HepG2 (cell line): ENCODE data around the gene STYX. TPM values are rescaled to one million over a fixed set of nuclear protein-coding genes. Genes with fewer than 3 reads are reported as not detected.

Experiments used
- ATAC-seq: fragments of 200-7000 bp; cut with Tn5 transposase; 3 replicates; pipeline ENCODE4 v1.9.1; 2020; ENCODE audit warnings: mild to moderate bottlenecking, moderate library complexity
- BruUV-seq: library from RNA; stranded (reverse); fragments of 400-500 nt; replicated peaks from 2 replicates; lab custom pipeline; 2021; lab: Mats Ljungman, UMichigan
- CTCF ChIA-PET: fragments of 300-600 bp; formaldehyde crosslinking; extraction: SDS; loops from one replicate; lab custom pipeline; 2021; ENCODE audit warnings: low total read pairs, inconsistent platforms, low intra/inter-chr PET ratio; lab: Yijun Ruan, JAX
- POLR2A ChIA-PET: fragments of 350-600 bp; sonication (Branson Sonifier 250); formaldehyde crosslinking; loops from one replicate; lab custom pipeline; 2020; ENCODE audit warnings: antibody characterized with exemption, inconsistent platforms; lab: Yijun Ruan, JAX
- DNase-seq: peaks from one replicate; pipeline ENCODE4 v3.0.0-alpha.2; 2015; ENCODE audit warnings: low spot score
- FAIRE-seq: peaks from 3 replicates; lab custom pipeline; 2011; peaks lifted over from hg19 to GRCh38; lab: Jason Lieb, UNC
- H2AFZ ChIP-seq: one replicate; pipeline ENCODE4 v1.6.1; 2011; ENCODE audit warnings: low read length, inconsistent platforms
- H3K27ac ChIP-seq: fragments of 300-600 bp; 3 replicates; pipeline ENCODE4 v1.8.0; 2011; ENCODE audit warnings: mixed run types, mild to moderate bottlenecking, mixed read lengths, low read length, inconsistent platforms; ENCODE audit not compliant: insufficient read depth; ENCODE audit errors: extremely low read length
- H3K27me3 ChIP-seq, 2 experiments: fragments of 200-600 bp in 1 of 2; 2 replicates in 1 of 2; 3 replicates in 1 of 2; pipeline versions ENCODE4 v1.6.0 to v1.8.0; 2011; ENCODE audit warnings: low read length in 2 of 2, mild to moderate bottlenecking in 2 of 2, moderate library complexity in 2 of 2, inconsistent platforms in 1 of 2; ENCODE audit not compliant: insufficient read depth in 2 of 2, control insufficient read depth in 1 of 2
- H3K36me3 ChIP-seq, 2 experiments: fragments of 200-600 bp in 1 of 2; replicated peaks in 1 of 2; 2 replicates in 1 of 2; 3 replicates in 1 of 2; pipeline versions ENCODE4 v1.5.1 to v1.8.0; 2011; ENCODE audit warnings: low read length in 2 of 2, inconsistent platforms in 1 of 2; ENCODE audit not compliant: insufficient read depth in 2 of 2, control insufficient read depth in 1 of 2
- H3K4me1 ChIP-seq: 2 replicates; pipeline ENCODE4 v1.5.1; 2012; ENCODE audit warnings: low read length, inconsistent platforms; ENCODE audit not compliant: insufficient read depth
- H3K4me2 ChIP-seq: 2 replicates; pipeline ENCODE4 v1.6.0; 2011; ENCODE audit warnings: low read depth, low read length, inconsistent platforms
- H3K4me3 ChIP-seq, 3 experiments: fragments of 200-600 bp in 1 of 3; sonication (generic), shearing (Covaris generic) in 1 of 3; replicated peaks in 1 of 3; 2 replicates each; pipeline ENCODE4 v1.5.1; 2011 to 2016; ENCODE audit warnings: low read length in 3 of 3, inconsistent platforms in 2 of 3, low read depth in 2 of 3, mild to moderate bottlenecking in 2 of 3, control low read depth in 1 of 3, mixed read lengths in 1 of 3; ENCODE audit not compliant: insufficient read depth in 1 of 3
- H3K79me2 ChIP-seq: one replicate; pipeline ENCODE4 v1.6.1; 2011; ENCODE audit warnings: low read length, inconsistent platforms; ENCODE audit not compliant: insufficient read depth
- H3K9ac ChIP-seq: 2 replicates; pipeline ENCODE4 v1.6.0; 2011; ENCODE audit warnings: mild to moderate bottlenecking, low read depth, low read length, inconsistent platforms; ENCODE audit not compliant: insufficient read depth
- H3K9me3 ChIP-seq: 2 replicates; pipeline ENCODE4 v1.5.1; 2012; ENCODE audit warnings: mild to moderate bottlenecking, low read length
- H4K20me1 ChIP-seq: 2 replicates; pipeline ENCODE4 v1.6.0; 2011; ENCODE audit warnings: inconsistent platforms, mild to moderate bottlenecking, low read length, moderate library complexity; ENCODE audit not compliant: insufficient read depth
- ATM ChIP-seq: fragments of 450-650 bp; IDR thresholded peaks from 2 replicates; pipeline ENCODE4 v1.7.1; 2017; ENCODE audit warnings: mild to moderate bottlenecking, borderline replicate concordance
- BRD4 ChIP-seq: sonication (generic); formaldehyde crosslinking; IDR thresholded peaks from 2 replicates; pipeline ENCODE4 v1.4.0; 2020; ENCODE audit warnings: missing genetic modification reagents
- CBX5 ChIP-seq: sonication (generic); formaldehyde crosslinking; IDR thresholded peaks from 2 replicates; pipeline ENCODE4 v1.4.0; 2020; ENCODE audit warnings: missing genetic modification reagents, borderline replicate concordance
- FOXK2 ChIP-seq: fragments of 450-650 bp; IDR thresholded peaks from 2 replicates; pipeline ENCODE4 v1.6.1; 2016
- MEIS1 ChIP-seq: sonication (generic); formaldehyde crosslinking; IDR thresholded peaks from 2 replicates; pipeline ENCODE4 v1.9.0; 2021; ENCODE audit warnings: mild to moderate bottlenecking, missing genetic modification reagents, moderate library complexity, borderline replicate concordance
- NAIF1 ChIP-seq: sonication (generic); formaldehyde crosslinking; IDR thresholded peaks from 2 replicates; pipeline ENCODE4 v1.5.0; 2020; ENCODE audit warnings: mild to moderate bottlenecking, missing genetic modification reagents, borderline replicate concordance
- NFE2L2 ChIP-seq: fragments of 150-350 bp; IDR thresholded peaks from 2 replicates; pipeline ENCODE4 v1.6.1; 2014; ENCODE audit warnings: low read length
- SAP130 ChIP-seq: IDR thresholded peaks from 2 replicates; pipeline ENCODE4 v1.6.1; 2016; ENCODE audit warnings: low read depth
- SOX6 ChIP-seq, 2 experiments: fragments of 450-650 bp in 1 of 2; sonication (generic) in 1 of 2; formaldehyde crosslinking in 1 of 2; IDR thresholded peaks; 2 replicates each; pipeline versions ENCODE4 v1.4.0 to v1.6.1; 2017 to 2020; ENCODE audit warnings: antibody characterized with exemption in 1 of 2, mild to moderate bottlenecking in 1 of 2, missing genetic modification reagents in 1 of 2
- SP2 ChIP-seq: sonication (generic); formaldehyde crosslinking; IDR thresholded peaks from 2 replicates; pipeline ENCODE4 v1.5.1; 2020; ENCODE audit warnings: mild to moderate bottlenecking, missing genetic modification reagents
- TEAD3 ChIP-seq: optimal IDR thresholded peaks from 2 replicates; pipeline ENCODE3; 2016; ENCODE audit warnings: borderline replicate concordance
- ZFP41 ChIP-seq: sonication (generic); formaldehyde crosslinking; IDR thresholded peaks from 2 replicates; pipeline ENCODE4 v1.4.0; 2020; ENCODE audit warnings: mild to moderate bottlenecking, missing genetic modification reagents, borderline replicate concordance
- ZNF121 ChIP-seq: sonication (generic); formaldehyde crosslinking; IDR thresholded peaks from 2 replicates; pipeline ENCODE4 v1.5.0; 2020; ENCODE audit warnings: mild to moderate bottlenecking, missing genetic modification reagents
- ZNF468 ChIP-seq: sonication (generic); formaldehyde crosslinking; IDR thresholded peaks from 2 replicates; pipeline ENCODE4 v1.8.0; 2022; ENCODE audit warnings: mild to moderate bottlenecking, moderate library complexity, missing genetic modification reagents
- ZNF572 ChIP-seq: sonication (generic); formaldehyde crosslinking; IDR thresholded peaks from 2 replicates; pipeline ENCODE4 v1.5.1; 2020; ENCODE audit warnings: mild to moderate bottlenecking, missing genetic modification reagents
- WGBS: methylation state at CpG from one replicate; pipeline ENCODE4 v1.1.6; 2017; ENCODE audit warnings: low lambda C conversion rate; 5-methylcytosine and 5-hydroxymethylcytosine counted together
- in situ Hi-C: cut with HindIII; loops from 2 replicates; pipeline ENCODE4 v1.10.0; 2017; ENCODE audit warnings: low pct_unique_long_range_greater_than_20kb; ENCODE audit not compliant: extremely low pct_ligation_motif_present
- intact Hi-C: fragments of 100-400 bp; cut with micrococcal nuclease; formaldehyde crosslinking; loops from one replicate; pipeline ENCODE4 v1.10.0; 2022; ENCODE audit not compliant: unreplicated experiment
- polyA plus RNA-seq, 8 experiments: library from polyadenylated mRNA; depleted of rRNA in 3 of 8; stranded (reverse) in 7 of 8; unstranded in 1 of 8; fragments of >200 nt; fragmentation: Illumina TruSeq in 4 of 8; extraction: Trizol in 4 of 8; gene quantifications; 2 replicates each; pipeline versions ENCODE4 v1.2.1 to v1.2.3, GENCODE V29; 2011 to 2016; ENCODE audit warnings: low read depth in 4 of 8, missing spikeins in 1 of 8, mixed read lengths in 1 of 8; ENCODE audit not compliant: insufficient read depth in 1 of 8
- total RNA-seq, 5 experiments: library from RNA; depleted of rRNA; stranded (reverse); fragments of >200 nt; fragmentation: Illumina TruSeq; extraction: Trizol; gene quantifications; 2 replicates each; pipeline ENCODE4 v1.2.3, GENCODE V29; 2016; ENCODE audit warnings: low read depth in 1 of 5

Gene STYX
- total and polyA plus RNA-seq, 2 of the 13 experiments (the other 11 are each of a cell fraction or from before 2014, with no cell fraction given): 6.6 to 10.9 TPM

DNA sequence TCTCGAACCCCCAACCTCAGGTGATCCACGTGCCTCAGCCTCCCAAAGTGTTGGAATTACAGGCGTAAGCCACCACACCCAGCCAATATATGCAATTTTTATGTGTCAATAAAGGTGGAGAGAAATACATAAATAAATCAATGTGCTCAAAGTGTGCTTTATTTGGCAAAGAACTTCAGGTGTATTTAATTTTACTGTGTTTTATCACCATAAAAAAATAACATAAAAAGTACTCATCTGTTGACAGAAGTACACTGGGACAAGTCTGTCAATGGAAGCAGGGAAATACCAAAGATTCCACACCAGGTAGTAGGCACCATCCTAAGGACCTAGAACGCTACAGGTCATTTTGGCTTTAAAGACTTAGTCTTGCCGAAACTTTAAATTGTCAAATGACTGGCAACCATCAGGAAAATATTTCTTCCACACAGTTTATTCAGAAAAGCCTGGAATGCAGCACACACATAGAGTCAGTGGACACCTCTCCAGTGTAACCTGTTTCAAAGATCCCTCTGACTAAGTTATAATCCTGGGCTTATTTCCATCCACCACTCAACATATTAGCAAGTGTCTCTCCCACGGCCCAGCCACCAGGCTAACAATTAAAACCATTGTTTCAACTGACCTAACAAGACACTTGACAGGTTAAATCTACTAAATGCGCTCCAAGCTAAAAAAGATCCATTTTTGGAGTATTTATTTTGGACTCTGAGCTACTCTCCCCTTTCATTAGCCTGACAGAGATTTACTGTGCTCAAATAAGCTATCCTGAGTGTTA is 38.8 kb upstream of the STYX start:
- no peak overlapping the region for H3K9ac ChIP-seq
- FAIRE-seq: no peak
- no peak for ATAC-seq
- no peaks in the 10 kb centered on the region for H3K36me3 ChIP-seq
- 0 out of 2 replicates have a peak, but pooled peaks have one; percentile 10 for TF ChIP-seq SAP130
- no peak for TF ChIP-seq SOX6 (IDR thresholded peaks at IDR 0.05)
- TF ChIP-seq SOX6 (CRISPR knock-in tag; IDR thresholded peaks at IDR 0.05): no peak
- no peak for TF ChIP-seq MEIS1 (CRISPR knock-in tag)
- TF ChIP-seq ZFP41: no peak
- TF ChIP-seq ZNF572 (CRISPR knock-in tag): no peak
- no peak for TF ChIP-seq BRD4
- TF ChIP-seq CBX5 (CRISPR knock-in tag): no peak
- no peak for TF ChIP-seq ATM
- TF ChIP-seq FOXK2: no peak
- peak; percentile 50 for TF ChIP-seq TEAD3 (CRISPR knock-in tag)
- TF ChIP-seq NFE2L2: no peak
- no peak for TF ChIP-seq ZNF121 (CRISPR knock-in tag)
- TF ChIP-seq ZNF468: no peak
- TF ChIP-seq SP2 (CRISPR knock-in tag): no peak
- no peak for TF ChIP-seq NAIF1 (CRISPR knock-in tag)
- H4K20me1 ChIP-seq: peaks cover 58% of the 10 kb centered on the region
- in situ Hi-C loops: no loop called here
- H3K4me2 ChIP-seq: peak overlapping the region; percentile 60
- POLR2A ChIA-PET: interaction anchor here (0.6 to 1.5 kb wide), 2 partner anchors 16 to 70 kb away, joined by 3 to 5 read pairs; partner anchors contain the start of gene PSMC6
- no TSS peak for BruUV-seq
- no peak for DNase-seq
- H3K79me2 ChIP-seq: peaks cover 89% of the 10 kb centered on the region
- H3K9me3 ChIP-seq: no peaks in the 10 kb centered on the region
- CTCF ChIA-PET: no interaction called here
- peaks cover 75% of the 10 kb centered on the region for H3K4me1 ChIP-seq
- no peaks in the 10 kb centered on the region; a peak in 1 of 5 replicates for H3K27me3 ChIP-seq
- H2AFZ ChIP-seq: no peak overlapping the region
- intact Hi-C loops: no loop called here
- WGBS: 83% methylated on average over 7 of the region's 7 CpGs
- H3K27ac ChIP-seq: peak overlapping the region; percentile 12
- H3K4me3 ChIP-seq: no peak overlapping the region; a peak in 1 of 6 replicates
